PFSK-1 (cell line): ENCODE results near the gene ITGA6.

Experiments
- FOXP2 ChIP-seq: optimal IDR thresholded peaks from 2 replicates; pipeline ENCODE3; 2011; ENCODE audit warnings: borderline replicate concordance, control low read depth, inconsistent platforms; ENCODE audit not compliant: insufficient read depth; ENCODE audit errors: extremely low read length, extremely low read depth
- POLR2AphosphoS5 ChIP-seq: IDR thresholded peaks from 2 replicates; pipeline ENCODE4 v1.6.1; 2012; ENCODE audit warnings: low read depth, mild to moderate bottlenecking, control low read depth, low read length, moderate library complexity
- REST ChIP-seq, 2 experiments: IDR thresholded peaks; 2 replicates each; pipeline versions ENCODE4 v1.6.1 to v1.8.0; 2011 to 2012; ENCODE audit warnings: low read depth in 2 of 2, low read length in 2 of 2, control low read depth in 1 of 2, inconsistent platforms in 1 of 2, mild to moderate bottlenecking in 1 of 2, moderate library complexity in 1 of 2; ENCODE audit not compliant: insufficient read depth in 1 of 2
- SIN3A ChIP-seq: IDR thresholded peaks from 2 replicates; pipeline ENCODE4 v1.6.1; 2012; ENCODE audit warnings: mild to moderate bottlenecking, low read length, moderate library complexity, borderline replicate concordance; ENCODE audit not compliant: insufficient read depth
- TAF1 ChIP-seq: IDR thresholded peaks from 2 replicates; pipeline ENCODE4 v1.6.1; 2012; ENCODE audit warnings: low read length, control low read depth, borderline replicate concordance; ENCODE audit not compliant: insufficient read depth

Gene ITGA6

GRCh38 chr2:172535119-172535518 is 107.7 kb downstream of the ITGA6 start:
- TF ChIP-seq REST (IDR thresholded peaks at IDR 0.05; ENCODE audit: insufficient read depth in 1 of 2, low read depth in 2 of 2, low read length in 2 of 2) = no peak
- TF ChIP-seq TAF1 = no peak
- no peak for TF ChIP-seq SIN3A
- no peak for TF ChIP-seq POLR2AphosphoS5
- no peak for TF ChIP-seq FOXP2

GRCh38 chr2:172539767-172540166 is 112.4 kb downstream of the ITGA6 start:
- TF ChIP-seq REST (IDR thresholded peaks at IDR 0.05; ENCODE audit: insufficient read depth in 1 of 2, low read depth in 2 of 2, low read length in 2 of 2) (no peak), FOXP2 (no peak), POLR2AphosphoS5 (no peak), SIN3A (no peak), TAF1 (no peak)

GRCh38 chr2:172540421-172540820 is 113.0 kb downstream of the ITGA6 start:
- TF ChIP-seq TAF1 = no peak
- TF ChIP-seq SIN3A = no peak
- no peak for TF ChIP-seq FOXP2
- TF ChIP-seq REST (IDR thresholded peaks at IDR 0.05; ENCODE audit: insufficient read depth in 1 of 2, low read depth in 2 of 2, low read length in 2 of 2) = no peak
- TF ChIP-seq POLR2AphosphoS5 = no peak

GRCh38 chr2:172545408-172546075 is 118.2 kb downstream of the ITGA6 start:
- TF ChIP-seq SIN3A (no peak), TAF1 (no peak), FOXP2 (no peak), REST (IDR thresholded peaks at IDR 0.05; ENCODE audit: insufficient read depth in 1 of 2, low read depth in 2 of 2, low read length in 2 of 2) (no peak), POLR2AphosphoS5 (no peak)

- TF ChIP-seq REST (IDR thresholded peaks at IDR 0.05; ENCODE audit: insufficient read depth in 1 of 2, low read depth in 2 of 2, low read length in 2 of 2) = no peak
- TF ChIP-seq POLR2AphosphoS5 = no peak
- TF ChIP-seq SIN3A = no peak
- no peak for TF ChIP-seq FOXP2
- TF ChIP-seq TAF1 = no peak
Measured at GRCh38 chr2:172549131-172549530, 121.7 kb downstream of the ITGA6 start.
